HepG2 (cell line): ENCODE measurements around the gene LDB2. TPM values are rescaled to one million over a fixed set of nuclear protein-coding genes. Genes with fewer than 3 reads are reported as not detected.

Experiments
- ATAC-seq: fragments of 200-7000 bp; cut with Tn5 transposase; 3 replicates; pipeline ENCODE4 v1.9.1; 2020; ENCODE audit warnings: mild to moderate bottlenecking, moderate library complexity
- BruUV-seq: library from RNA; stranded (reverse); fragments of 400-500 nt; replicated peaks from 2 replicates; lab custom pipeline; 2021; lab: Mats Ljungman, UMichigan
- CTCF ChIA-PET: fragments of 300-600 bp; formaldehyde crosslinking; extraction: SDS; loops from one replicate; lab custom pipeline; 2021; ENCODE audit warnings: low total read pairs, inconsistent platforms, low intra/inter-chr PET ratio; lab: Yijun Ruan, JAX
- POLR2A ChIA-PET: fragments of 350-600 bp; sonication (Branson Sonifier 250); formaldehyde crosslinking; loops from one replicate; lab custom pipeline; 2020; ENCODE audit warnings: antibody characterized with exemption, inconsistent platforms; lab: Yijun Ruan, JAX
- DNase-seq: peaks from one replicate; pipeline ENCODE4 v3.0.0-alpha.2; 2015; ENCODE audit warnings: low spot score
- FAIRE-seq: peaks from 3 replicates; lab custom pipeline; 2011; peaks lifted over from hg19 to GRCh38; lab: Jason Lieb, UNC
- H2AFZ ChIP-seq: one replicate; pipeline ENCODE4 v1.6.1; 2011; ENCODE audit warnings: low read length, inconsistent platforms
- H3K27ac ChIP-seq: fragments of 300-600 bp; 3 replicates; pipeline ENCODE4 v1.8.0; 2011; ENCODE audit warnings: mixed run types, mild to moderate bottlenecking, mixed read lengths, low read length, inconsistent platforms; ENCODE audit not compliant: insufficient read depth; ENCODE audit errors: extremely low read length
- H3K27me3 ChIP-seq, 2 experiments: fragments of 200-600 bp in 1 of 2; 2 replicates in 1 of 2; 3 replicates in 1 of 2; pipeline versions ENCODE4 v1.6.0 to v1.8.0; 2011; ENCODE audit warnings: low read length in 2 of 2, mild to moderate bottlenecking in 2 of 2, moderate library complexity in 2 of 2, inconsistent platforms in 1 of 2; ENCODE audit not compliant: insufficient read depth in 2 of 2, control insufficient read depth in 1 of 2
- H3K36me3 ChIP-seq, 2 experiments: fragments of 200-600 bp in 1 of 2; replicated peaks in 1 of 2; 2 replicates in 1 of 2; 3 replicates in 1 of 2; pipeline versions ENCODE4 v1.5.1 to v1.8.0; 2011; ENCODE audit warnings: low read length in 2 of 2, inconsistent platforms in 1 of 2; ENCODE audit not compliant: insufficient read depth in 2 of 2, control insufficient read depth in 1 of 2
- H3K4me1 ChIP-seq: 2 replicates; pipeline ENCODE4 v1.5.1; 2012; ENCODE audit warnings: low read length, inconsistent platforms; ENCODE audit not compliant: insufficient read depth
- H3K4me2 ChIP-seq: 2 replicates; pipeline ENCODE4 v1.6.0; 2011; ENCODE audit warnings: low read depth, low read length, inconsistent platforms
- H3K4me3 ChIP-seq, 3 experiments: fragments of 200-600 bp in 1 of 3; sonication (generic), shearing (Covaris generic) in 1 of 3; replicated peaks in 1 of 3; 2 replicates each; pipeline ENCODE4 v1.5.1; 2011 to 2016; ENCODE audit warnings: low read length in 3 of 3, inconsistent platforms in 2 of 3, low read depth in 2 of 3, mild to moderate bottlenecking in 2 of 3, control low read depth in 1 of 3, mixed read lengths in 1 of 3; ENCODE audit not compliant: insufficient read depth in 1 of 3
- H3K79me2 ChIP-seq: one replicate; pipeline ENCODE4 v1.6.1; 2011; ENCODE audit warnings: low read length, inconsistent platforms; ENCODE audit not compliant: insufficient read depth
- H3K9ac ChIP-seq: 2 replicates; pipeline ENCODE4 v1.6.0; 2011; ENCODE audit warnings: mild to moderate bottlenecking, low read depth, low read length, inconsistent platforms; ENCODE audit not compliant: insufficient read depth
- H3K9me3 ChIP-seq: 2 replicates; pipeline ENCODE4 v1.5.1; 2012; ENCODE audit warnings: mild to moderate bottlenecking, low read length
- H4K20me1 ChIP-seq: 2 replicates; pipeline ENCODE4 v1.6.0; 2011; ENCODE audit warnings: inconsistent platforms, mild to moderate bottlenecking, low read length, moderate library complexity; ENCODE audit not compliant: insufficient read depth
- CAMTA2 ChIP-seq: sonication (generic); formaldehyde crosslinking; IDR thresholded peaks from 2 replicates; pipeline ENCODE4 v1.4.0; 2020; ENCODE audit warnings: mild to moderate bottlenecking, missing genetic modification reagents, borderline replicate concordance
- CBX5 ChIP-seq: sonication (generic); formaldehyde crosslinking; IDR thresholded peaks from 2 replicates; pipeline ENCODE4 v1.4.0; 2020; ENCODE audit warnings: missing genetic modification reagents, borderline replicate concordance
- HOXA7 ChIP-seq: sonication (generic); formaldehyde crosslinking; IDR thresholded peaks from 2 replicates; pipeline ENCODE4 v1.8.1; 2022; ENCODE audit warnings: mild to moderate bottlenecking, missing genetic modification reagents, moderate library complexity
- KLF13 ChIP-seq: sonication (generic); formaldehyde crosslinking; IDR thresholded peaks from 2 replicates; pipeline ENCODE4 v1.4.0; 2020; ENCODE audit warnings: mild to moderate bottlenecking, missing genetic modification reagents
- KLF6 ChIP-seq: IDR thresholded peaks from 2 replicates; pipeline ENCODE4 v1.8.0; 2016; ENCODE audit warnings: missing biosample characterization, missing genetic modification reagents
- MAF1 ChIP-seq: sonication (generic); formaldehyde crosslinking; IDR thresholded peaks from 2 replicates; pipeline ENCODE4 v1.5.0; 2020; ENCODE audit warnings: missing genetic modification reagents, borderline replicate concordance
- PHF8 ChIP-seq: sonication (generic); formaldehyde crosslinking; IDR thresholded peaks from 2 replicates; pipeline ENCODE4 v1.5.0; 2020; ENCODE audit warnings: missing genetic modification reagents
- SNAPC2 ChIP-seq: sonication (generic); formaldehyde crosslinking; IDR thresholded peaks from 2 replicates; pipeline ENCODE4 v1.8.1; 2022; ENCODE audit warnings: mild to moderate bottlenecking, missing genetic modification reagents
- THYN1 ChIP-seq: sonication (generic); formaldehyde crosslinking; IDR thresholded peaks from 2 replicates; pipeline ENCODE4 v1.8.1; 2023; ENCODE audit warnings: low read depth, mild to moderate bottlenecking, moderate library complexity, missing genetic modification reagents, borderline replicate concordance
- YEATS4 ChIP-seq: sonication (generic); formaldehyde crosslinking; IDR thresholded peaks from 2 replicates; pipeline ENCODE4 v1.4.0; 2020; ENCODE audit warnings: missing genetic modification reagents, borderline replicate concordance
- ZBTB26 ChIP-seq: IDR thresholded peaks from 2 replicates; pipeline ENCODE4 v1.6.1; 2016; ENCODE audit warnings: missing compliant biosample characterization, missing genetic modification reagents, borderline replicate concordance
- ZBTB8A ChIP-seq: sonication (generic); formaldehyde crosslinking; IDR thresholded peaks from 2 replicates; pipeline ENCODE4 v1.4.0; 2020; ENCODE audit warnings: mild to moderate bottlenecking, low read depth, missing genetic modification reagents, borderline replicate concordance
- ZFP36L2 ChIP-seq: sonication (generic); formaldehyde crosslinking; IDR thresholded peaks from 2 replicates; pipeline ENCODE4 v1.4.0; 2020; ENCODE audit warnings: missing genetic modification reagents
- ZNF597 ChIP-seq: sonication (generic); formaldehyde crosslinking; IDR thresholded peaks from 2 replicates; pipeline ENCODE4 v1.5.0; 2020; ENCODE audit warnings: missing genetic modification reagents
- WGBS: methylation state at CpG from one replicate; pipeline ENCODE4 v1.1.6; 2017; ENCODE audit warnings: low lambda C conversion rate; 5-methylcytosine and 5-hydroxymethylcytosine counted together
- in situ Hi-C: cut with HindIII; loops from 2 replicates; pipeline ENCODE4 v1.10.0; 2017; ENCODE audit warnings: low pct_unique_long_range_greater_than_20kb; ENCODE audit not compliant: extremely low pct_ligation_motif_present
- intact Hi-C: fragments of 100-400 bp; cut with micrococcal nuclease; formaldehyde crosslinking; loops from one replicate; pipeline ENCODE4 v1.10.0; 2022; ENCODE audit not compliant: unreplicated experiment
- polyA plus RNA-seq, 8 experiments: library from polyadenylated mRNA; depleted of rRNA in 3 of 8; stranded (reverse) in 7 of 8; unstranded in 1 of 8; fragments of >200 nt; fragmentation: Illumina TruSeq in 4 of 8; extraction: Trizol in 4 of 8; gene quantifications; 2 replicates each; pipeline versions ENCODE4 v1.2.1 to v1.2.3, GENCODE V29; 2011 to 2016; ENCODE audit warnings: low read depth in 4 of 8, missing spikeins in 1 of 8, mixed read lengths in 1 of 8; ENCODE audit not compliant: insufficient read depth in 1 of 8
- total RNA-seq, 5 experiments: library from RNA; depleted of rRNA; stranded (reverse); fragments of >200 nt; fragmentation: Illumina TruSeq; extraction: Trizol; gene quantifications; 2 replicates each; pipeline ENCODE4 v1.2.3, GENCODE V29; 2016; ENCODE audit warnings: low read depth in 1 of 5
- TF ChIP-seq, protein P1 (sequence below): sonication (generic); formaldehyde crosslinking; IDR thresholded peaks from 2 replicates; pipeline ENCODE4 v1.5.1; 2020; ENCODE audit warnings: missing genetic modification reagents, mild to moderate bottlenecking, borderline replicate concordance
- TF ChIP-seq, protein P2 (sequence below): conservative IDR thresholded peaks from 2 replicates; pipeline ENCODE4 v1.6.1; 2018; ENCODE audit warnings: missing genetic modification reagents

Gene LDB2
- total and polyA plus RNA-seq, 2 of the 13 experiments (the other 11 are each of a cell fraction or from before 2014, with no cell fraction given) = not detected

DNA sequence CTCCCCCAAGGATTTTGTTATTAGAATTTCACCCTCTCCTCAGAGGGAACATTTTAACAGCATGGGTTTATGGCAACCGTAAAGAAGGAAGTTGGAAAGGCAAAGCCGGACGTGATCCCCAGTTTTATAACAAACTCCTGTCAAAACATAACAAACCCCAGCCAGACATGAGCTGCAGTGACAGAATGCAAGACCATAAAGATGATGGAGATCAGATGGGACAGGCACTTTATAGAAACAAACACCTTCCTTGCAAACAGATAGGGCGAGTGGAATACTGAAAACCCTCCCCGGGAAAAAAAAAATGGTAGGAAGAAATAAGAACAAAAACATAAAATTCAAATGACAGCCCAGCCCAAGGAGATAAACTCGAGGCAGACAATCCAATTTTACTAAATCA, 281.4 kb downstream of the LDB2 start (continued):
- TF ChIP-seq, protein P1, sequence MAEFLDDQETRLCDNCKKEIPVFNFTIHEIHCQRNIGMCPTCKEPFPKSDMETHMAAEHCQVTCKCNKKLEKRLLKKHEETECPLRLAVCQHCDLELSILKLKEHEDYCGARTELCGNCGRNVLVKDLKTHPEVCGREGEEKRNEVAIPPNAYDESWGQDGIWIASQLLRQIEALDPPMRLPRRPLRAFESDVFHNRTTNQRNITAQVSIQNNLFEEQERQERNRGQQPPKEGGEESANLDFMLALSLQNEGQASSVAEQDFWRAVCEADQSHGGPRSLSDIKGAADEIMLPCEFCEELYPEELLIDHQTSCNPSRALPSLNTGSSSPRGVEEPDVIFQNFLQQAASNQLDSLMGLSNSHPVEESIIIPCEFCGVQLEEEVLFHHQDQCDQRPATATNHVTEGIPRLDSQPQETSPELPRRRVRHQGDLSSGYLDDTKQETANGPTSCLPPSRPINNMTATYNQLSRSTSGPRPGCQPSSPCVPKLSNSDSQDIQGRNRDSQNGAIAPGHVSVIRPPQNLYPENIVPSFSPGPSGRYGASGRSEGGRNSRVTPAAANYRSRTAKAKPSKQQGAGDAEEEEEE (CRISPR knock-in tag) = no peak
- no peak for TF ChIP-seq SNAPC2
- no peak for TF ChIP-seq HOXA7
- TF ChIP-seq, protein P2, sequence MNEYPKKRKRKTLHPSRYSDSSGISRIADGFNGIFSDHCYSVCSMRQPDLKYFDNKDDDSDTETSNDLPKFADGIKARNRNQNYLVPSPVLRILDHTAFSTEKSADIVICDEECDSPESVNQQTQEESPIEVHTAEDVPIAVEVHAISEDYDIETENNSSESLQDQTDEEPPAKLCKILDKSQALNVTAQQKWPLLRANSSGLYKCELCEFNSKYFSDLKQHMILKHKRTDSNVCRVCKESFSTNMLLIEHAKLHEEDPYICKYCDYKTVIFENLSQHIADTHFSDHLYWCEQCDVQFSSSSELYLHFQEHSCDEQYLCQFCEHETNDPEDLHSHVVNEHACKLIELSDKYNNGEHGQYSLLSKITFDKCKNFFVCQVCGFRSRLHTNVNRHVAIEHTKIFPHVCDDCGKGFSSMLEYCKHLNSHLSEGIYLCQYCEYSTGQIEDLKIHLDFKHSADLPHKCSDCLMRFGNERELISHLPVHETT (CRISPR knock-in tag) = no peak
- TF ChIP-seq PHF8 (CRISPR knock-in tag) = no peak
- TF ChIP-seq ZFP36L2 (CRISPR knock-in tag) = no peak
- no peak for TF ChIP-seq KLF6

- Histone ChIP-seq H3K36me3 (no peaks in the 10 kb centered on the region), H3K27ac (no peak overlapping the region), H2AFZ (no peak overlapping the region), H3K9me3 (no peaks in the 10 kb centered on the region), H3K4me3 (no peak overlapping the region), H4K20me1 (no peaks in the 10 kb centered on the region), H3K9ac (no peak overlapping the region), H3K4me2 (no peak overlapping the region), H3K79me2 (no peaks in the 10 kb centered on the region), H3K27me3 (no peaks in the 10 kb centered on the region), H3K4me1 (no peaks in the 10 kb centered on the region)
- no peak for DNase-seq
- BruUV-seq = no TSS peak
- 50% methylated on average over 2 of the region's 10 CpGs for WGBS
- intact Hi-C loops (no loop called here), in situ Hi-C loops (no loop called here)
- ChIA-PET CTCF (no interaction called here), POLR2A (no interaction called here)
- FAIRE-seq = no peak
- no peak for ATAC-seq
- TF ChIP-seq MAF1 (CRISPR knock-in tag) (no peak), ZNF597 (no peak), ZBTB8A (CRISPR knock-in tag) (no peak), CAMTA2 (CRISPR knock-in tag) (no peak), THYN1 (no peak), ZBTB26 (no peak), KLF13 (CRISPR knock-in tag) (no peak), YEATS4 (CRISPR knock-in tag) (no peak), CBX5 (CRISPR knock-in tag) (no peak)
Measured at GRCh38 chr4:16609170-16609758, 289.2 kb downstream of the LDB2 start.
